Measurements from ENCODE around the gene RCE1. TPM values are rescaled to one million over a fixed set of nuclear protein-coding genes. Genes with fewer than 3 reads are reported as not detected.

The RCE1 gene
- total RNA-seq, 1 donor from 2014 or later: 17.6 TPM

GRCh38 chr11:66857234-66857926 is 14.1 kb downstream of the RCE1 start:
- no peak for DNase-seq (ENCODE audit: low spot score)

GRCh38 chr11:66857927-66858185 is 14.6 kb downstream of the RCE1 start:
- no peak for DNase-seq (ENCODE audit: low spot score)

GRCh38 chr11:66858186-66858938 is 15.1 kb downstream of the RCE1 start:
- DNase-seq (ENCODE audit: low spot score): no peak

- DNase-seq (ENCODE audit: low spot score): no peak
Observed at GRCh38 chr11:66858939-66859685, 15.9 kb downstream of the RCE1 start.

- DNase-seq (ENCODE audit: low spot score): no peak
Observed at GRCh38 chr11:66859686-66860448, 16.6 kb downstream of the RCE1 start.

- no peak for DNase-seq (ENCODE audit: low spot score)
Observed at GRCh38 chr11:66860449-66860831, 17.2 kb downstream of the RCE1 start.

GRCh38 chr11:66861038-66861773 is 18.0 kb downstream of the RCE1 start:
- no peak for DNase-seq (ENCODE audit: low spot score)

GRCh38 chr11:66861774-66862558 is 18.7 kb downstream of the RCE1 start:
- DNase-seq (ENCODE audit: low spot score): no peak

GRCh38 chr11:66862559-66863037 is 19.4 kb downstream of the RCE1 start:
- DNase-seq (ENCODE audit: low spot score): no peak

GRCh38 chr11:66863428-66864125 is 20.3 kb downstream of the RCE1 start:
- DNase-seq (ENCODE audit: low spot score): no peak

GRCh38 chr11:66864172-66864901 is 21.1 kb downstream of the RCE1 start:
- DNase-seq (ENCODE audit: low spot score): no peak

- DNase-seq (ENCODE audit: low spot score): no peak
Observed at GRCh38 chr11:66864924-66865697, 21.9 kb downstream of the RCE1 start.

- DNase-seq (ENCODE audit: low spot score): no peak
Observed at GRCh38 chr11:66866007-66866406, 22.8 kb downstream of the RCE1 start.

- DNase-seq (ENCODE audit: low spot score): no peak
Observed at GRCh38 chr11:66866511-66866986, 23.3 kb downstream of the RCE1 start.

- DNase-seq (ENCODE audit: low spot score): no peak
Observed at GRCh38 chr11:66867425-66868040, 24.3 kb downstream of the RCE1 start.

- no peak for DNase-seq (ENCODE audit: low spot score)
Observed at GRCh38 chr11:66868082-66868725, 25.0 kb downstream of the RCE1 start.
